ENCODE data around the gene LZIC. TPM values are rescaled to one million over a fixed set of nuclear protein-coding genes. Genes with fewer than 3 reads are reported as not detected.
A peak's percentile ranks its signal among the peaks of the same experiment; 100 is the strongest.

LZIC gene
- total and polyA plus RNA-seq, 2 donors (not counting 1 experiment from before 2014, with no cell fraction given), result 26.9 to 33.5 TPM

- no peaks in the 10 kb centered on the region for H4K20me1 ChIP-seq (ENCODE audit: control insufficient read depth, extremely low read depth, insufficient read depth, low read length)
- DNase-seq (ENCODE audit: low read depth in 2 of 2), result peak in 1 of 2 donors; percentile 74
- H3K4me1 ChIP-seq (ENCODE audit: control insufficient read depth, extremely low read depth, insufficient read depth, low read length), result peaks cover 4% of the 10 kb centered on the region
- no peak overlapping the region for H3K9ac ChIP-seq (ENCODE audit: insufficient read depth, low read length)
- no peaks in the 10 kb centered on the region for H3K27me3 ChIP-seq (ENCODE audit: control insufficient read depth, insufficient read depth, low read length)
- no peaks in the 10 kb centered on the region for H3K9me3 ChIP-seq (ENCODE audit: control insufficient read depth, insufficient read depth, low read depth, low read length)
- TF ChIP-seq CTCF (conservative IDR thresholded peaks at IDR 0.05 in 1 of 2, IDR thresholded peaks at IDR 0.05 in 1 of 2; ENCODE audit: low read depth in 1 of 2, low read length in 2 of 2) (no peak), EZH2 (IDR thresholded peaks at IDR 0.05; ENCODE audit: low read length, missing control alignments) (no peak)
- H3K4me3 ChIP-seq (replicated peaks in 1 of 4; ENCODE audit: control extremely low read depth in 1 of 4, insufficient read depth in 1 of 4, low read depth in 3 of 4, low read length in 4 of 4), result no peak overlapping the region
- H3K36me3 ChIP-seq (ENCODE audit: control insufficient read depth, insufficient read depth, low read length), result no peaks in the 10 kb centered on the region
- H3K79me2 ChIP-seq (ENCODE audit: control insufficient read depth, insufficient read depth, low read length), result no peaks in the 10 kb centered on the region
- H2AFZ ChIP-seq (ENCODE audit: low read length), result no peak overlapping the region
- no peak overlapping the region for H3K4me2 ChIP-seq (ENCODE audit: extremely low read depth, insufficient read depth, low read length)
- H3K27ac ChIP-seq (ENCODE audit: insufficient read depth, low read length), result no peak overlapping the region
These were observed 38.6 kb downstream of the LZIC start for GRCh38 chr1:9904596-9904995.

GRCh38 chr1:9903801-9904527, 39.2 kb downstream of the LZIC start:
- no peaks in the 10 kb centered on the region for H3K36me3 ChIP-seq (ENCODE audit: control insufficient read depth, insufficient read depth, low read length)
- no peaks in the 10 kb centered on the region for H3K27me3 ChIP-seq (ENCODE audit: control insufficient read depth, insufficient read depth, low read length)
- no peak overlapping the region for H3K27ac ChIP-seq (ENCODE audit: insufficient read depth, low read length)
- peaks cover 1% of the 10 kb centered on the region for H3K4me1 ChIP-seq (ENCODE audit: control insufficient read depth, extremely low read depth, insufficient read depth, low read length)
- no peak overlapping the region for H3K4me2 ChIP-seq (ENCODE audit: extremely low read depth, insufficient read depth, low read length)
- H3K4me3 ChIP-seq (replicated peaks in 1 of 4; ENCODE audit: control extremely low read depth in 1 of 4, insufficient read depth in 1 of 4, low read depth in 3 of 4, low read length in 4 of 4), result no peak overlapping the region
- no peak overlapping the region for H2AFZ ChIP-seq (ENCODE audit: low read length)
- H3K9ac ChIP-seq (ENCODE audit: insufficient read depth, low read length), result no peak overlapping the region
- H3K9me3 ChIP-seq (ENCODE audit: control insufficient read depth, insufficient read depth, low read depth, low read length), result no peaks in the 10 kb centered on the region
- TF ChIP-seq EZH2 (IDR thresholded peaks at IDR 0.05; ENCODE audit: low read length, missing control alignments) (no peak), CTCF (conservative IDR thresholded peaks at IDR 0.05 in 1 of 2, IDR thresholded peaks at IDR 0.05 in 1 of 2; ENCODE audit: low read depth in 1 of 2, low read length in 2 of 2) (no peak)
- no peaks in the 10 kb centered on the region for H4K20me1 ChIP-seq (ENCODE audit: control insufficient read depth, extremely low read depth, insufficient read depth, low read length)
- H3K79me2 ChIP-seq (ENCODE audit: control insufficient read depth, insufficient read depth, low read length), result no peaks in the 10 kb centered on the region
- no peak for DNase-seq (ENCODE audit: low read depth in 2 of 2)

GRCh38 chr1:9902060-9902452, 41.1 kb downstream of the LZIC start:
- no peak for DNase-seq (ENCODE audit: low read depth in 2 of 2)
- H3K79me2 ChIP-seq (ENCODE audit: control insufficient read depth, insufficient read depth, low read length), result no peaks in the 10 kb centered on the region
- H3K36me3 ChIP-seq (ENCODE audit: control insufficient read depth, insufficient read depth, low read length), result no peaks in the 10 kb centered on the region
- no peak for TF ChIP-seq EZH2 (IDR thresholded peaks at IDR 0.05; ENCODE audit: low read length, missing control alignments)
- TF ChIP-seq CTCF (conservative IDR thresholded peaks at IDR 0.05 in 1 of 2, IDR thresholded peaks at IDR 0.05 in 1 of 2; ENCODE audit: low read depth in 1 of 2, low read length in 2 of 2), result no peak
- no peaks in the 10 kb centered on the region for H3K4me1 ChIP-seq (ENCODE audit: control insufficient read depth, extremely low read depth, insufficient read depth, low read length)
- no peaks in the 10 kb centered on the region for H3K27me3 ChIP-seq (ENCODE audit: control insufficient read depth, insufficient read depth, low read length)
- no peaks in the 10 kb centered on the region for H4K20me1 ChIP-seq (ENCODE audit: control insufficient read depth, extremely low read depth, insufficient read depth, low read length)
- H3K9me3 ChIP-seq (ENCODE audit: control insufficient read depth, insufficient read depth, low read depth, low read length), result no peaks in the 10 kb centered on the region
- no peak overlapping the region for H3K27ac ChIP-seq (ENCODE audit: insufficient read depth, low read length)
- no peak overlapping the region for H3K4me3 ChIP-seq (replicated peaks in 1 of 4; ENCODE audit: control extremely low read depth in 1 of 4, insufficient read depth in 1 of 4, low read depth in 3 of 4, low read length in 4 of 4)
- no peak overlapping the region for H3K9ac ChIP-seq (ENCODE audit: insufficient read depth, low read length)
- no peak overlapping the region for H3K4me2 ChIP-seq (ENCODE audit: extremely low read depth, insufficient read depth, low read length)
- no peak overlapping the region for H2AFZ ChIP-seq (ENCODE audit: low read length)
